ENCODE data around the gene RNF157.
"Not testable (repeated sequence)": the region's sequence is repeated elsewhere in the genome, so short reads cannot be mapped to it uniquely, and the experiment has no call there.

RNF157 gene

GRCh38 chr17:76255801-76256429, 15.6 kb upstream of the RNF157 start:
- Histone ChIP-seq H3K27ac (replicated peaks) (no peak overlapping the region), H3K4me3 (replicated peaks; ENCODE audit: insufficient read depth, low read length) (no peak overlapping the region), H3K27me3 (ENCODE audit: insufficient read depth, poor library complexity, severe bottlenecking) (no peaks in the 10 kb centered on the region)
- DNase-seq (ENCODE audit: low read depth in 1 of 2, low spot score in 1 of 2), result no peak
- TF ChIP-seq GABPA (IDR thresholded peaks at IDR 0.05; ENCODE audit: low read depth), result no peak
- no peak for TF ChIP-seq SPI1 (IDR thresholded peaks at IDR 0.05; ENCODE audit: borderline replicate concordance, low read depth)
- TF ChIP-seq REST (IDR thresholded peaks at IDR 0.05; ENCODE audit: insufficient replicate concordance, low read depth), result no peak
- no peak for TF ChIP-seq POLR2AphosphoS5 (IDR thresholded peaks at IDR 0.05; ENCODE audit: low read depth)
- TF ChIP-seq CTCF (IDR thresholded peaks at IDR 0.05; ENCODE audit: insufficient read depth, low read length), result no peak

DNA sequence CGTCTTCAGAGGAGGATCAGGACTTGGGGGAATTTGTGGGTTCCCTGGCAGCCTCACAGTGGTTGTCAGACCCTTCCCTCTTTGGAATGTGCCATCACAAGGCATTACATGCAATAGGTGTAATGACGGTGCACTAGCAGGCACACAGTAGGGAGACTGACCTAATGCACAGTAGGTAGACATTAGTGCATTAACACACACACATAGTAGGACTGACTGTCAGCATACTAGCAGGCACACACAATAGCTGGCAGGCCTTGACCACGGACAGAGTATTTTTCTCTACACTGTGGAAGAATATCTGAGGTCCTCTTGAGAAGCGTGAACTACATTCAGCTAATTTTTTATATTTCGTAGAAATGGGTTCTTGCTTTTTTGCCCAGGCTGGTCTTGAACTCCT, 14.0 kb upstream of the RNF157 start:
- Histone ChIP-seq H3K4me3 (replicated peaks; ENCODE audit: insufficient read depth, low read length) (no peak overlapping the region), H3K27me3 (ENCODE audit: insufficient read depth, poor library complexity, severe bottlenecking) (no peaks in the 10 kb centered on the region), H3K27ac (replicated peaks) (no peak overlapping the region)
- TF ChIP-seq POLR2AphosphoS5 (IDR thresholded peaks at IDR 0.05; ENCODE audit: low read depth), result no peak
- no peak for DNase-seq (ENCODE audit: low read depth in 1 of 2, low spot score in 1 of 2)

- no peak for TF ChIP-seq POLR2AphosphoS5 (IDR thresholded peaks at IDR 0.05; ENCODE audit: low read depth)
- DNase-seq (ENCODE audit: low read depth in 1 of 2, low spot score in 1 of 2), result no peak
- no peaks in the 10 kb centered on the region for H3K27me3 ChIP-seq (ENCODE audit: insufficient read depth, poor library complexity, severe bottlenecking)
- no peak overlapping the region for H3K4me3 ChIP-seq (replicated peaks; ENCODE audit: insufficient read depth, low read length)
- H3K27ac ChIP-seq (replicated peaks), result no peak overlapping the region; the same call in 1 of the 2 replicates
Measured at GRCh38 chr17:76253841-76254240, 13.5 kb upstream of the RNF157 start.

- peak overlapping the region; percentile 76 for H3K27ac ChIP-seq (replicated peaks)
- H3K4me3 ChIP-seq (replicated peaks; ENCODE audit: insufficient read depth, low read length); H3K27me3 ChIP-seq (ENCODE audit: insufficient read depth, poor library complexity, severe bottlenecking); DNase-seq (ENCODE audit: low read depth in 1 of 2, low spot score in 1 of 2): not testable (repeated sequence)
Measured at GRCh38 chr17:76252967-76253766, 12.9 kb upstream of the RNF157 start.

- peak; percentile 74 for TF ChIP-seq POLR2AphosphoS5 (IDR thresholded peaks at IDR 0.05; ENCODE audit: low read depth)
- no peak for TF ChIP-seq CTCF (IDR thresholded peaks at IDR 0.05; ENCODE audit: insufficient read depth, low read length)
- peak; percentile 58; the same call in 1 of the 2 replicates for TF ChIP-seq SPI1 (IDR thresholded peaks at IDR 0.05; ENCODE audit: borderline replicate concordance, low read depth)
- H3K4me3 ChIP-seq (replicated peaks; ENCODE audit: insufficient read depth, low read length), result no peak overlapping the region
- H3K27me3 ChIP-seq (ENCODE audit: insufficient read depth, poor library complexity, severe bottlenecking), result no peaks in the 10 kb centered on the region
- peak overlapping the region; percentile 76 for H3K27ac ChIP-seq (replicated peaks)
- peak; percentile 73 to 84 for DNase-seq (ENCODE audit: low read depth in 1 of 2, low spot score in 1 of 2)
Measured at GRCh38 chr17:76252040-76252954, 12.0 kb upstream of the RNF157 start.

All from HL-60 (cell line).